VCaP (cell line): ENCODE measurements around the gene LIAS.
"Not testable (repeated sequence)": the region's sequence is repeated elsewhere in the genome, so short reads cannot be mapped to it uniquely, and the experiment has no call there.

Experiments
- H3K27ac ChIP-seq: fragments of 450-650 bp; 2 replicates; pipeline ENCODE4 v1.5.1; 2017
- TF ChIP-seq, protein P1 (sequence below): fragments of 450-650 bp; conservative IDR thresholded peaks from 2 replicates; pipeline ENCODE4 v1.5.1; 2017; ENCODE audit warnings: mild to moderate bottlenecking, moderate library complexity

LIAS gene

DNA sequence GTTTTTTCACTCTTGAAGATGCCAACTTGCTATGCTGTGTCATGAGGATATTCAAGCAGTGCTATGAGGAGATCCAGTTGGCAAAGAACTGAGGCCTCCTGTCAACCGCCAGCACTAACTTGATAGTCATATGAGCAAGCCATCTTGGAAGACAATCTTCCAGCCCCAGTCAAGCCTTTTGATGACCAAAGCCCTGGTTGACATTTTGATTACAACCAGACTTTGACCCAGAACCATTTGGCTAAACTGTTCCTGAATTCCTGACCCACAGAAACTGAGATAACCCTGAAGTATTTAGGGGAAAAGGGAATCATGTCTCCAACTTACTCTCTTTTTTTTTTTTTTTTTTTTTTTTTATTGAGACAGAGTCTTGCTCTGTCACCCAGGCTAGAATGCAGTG, 35.5 kb downstream of the LIAS start:
- TF ChIP-seq, protein P1, sequence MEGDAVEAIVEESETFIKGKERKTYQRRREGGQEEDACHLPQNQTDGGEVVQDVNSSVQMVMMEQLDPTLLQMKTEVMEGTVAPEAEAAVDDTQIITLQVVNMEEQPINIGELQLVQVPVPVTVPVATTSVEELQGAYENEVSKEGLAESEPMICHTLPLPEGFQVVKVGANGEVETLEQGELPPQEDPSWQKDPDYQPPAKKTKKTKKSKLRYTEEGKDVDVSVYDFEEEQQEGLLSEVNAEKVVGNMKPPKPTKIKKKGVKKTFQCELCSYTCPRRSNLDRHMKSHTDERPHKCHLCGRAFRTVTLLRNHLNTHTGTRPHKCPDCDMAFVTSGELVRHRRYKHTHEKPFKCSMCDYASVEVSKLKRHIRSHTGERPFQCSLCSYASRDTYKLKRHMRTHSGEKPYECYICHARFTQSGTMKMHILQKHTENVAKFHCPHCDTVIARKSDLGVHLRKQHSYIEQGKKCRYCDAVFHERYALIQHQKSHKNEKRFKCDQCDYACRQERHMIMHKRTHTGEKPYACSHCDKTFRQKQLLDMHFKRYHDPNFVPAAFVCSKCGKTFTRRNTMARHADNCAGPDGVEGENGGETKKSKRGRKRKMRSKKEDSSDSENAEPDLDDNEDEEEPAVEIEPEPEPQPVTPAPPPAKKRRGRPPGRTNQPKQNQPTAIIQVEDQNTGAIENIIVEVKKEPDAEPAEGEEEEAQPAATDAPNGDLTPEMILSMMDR: no peak
- H3K27ac ChIP-seq: no peak overlapping the region

DNA sequence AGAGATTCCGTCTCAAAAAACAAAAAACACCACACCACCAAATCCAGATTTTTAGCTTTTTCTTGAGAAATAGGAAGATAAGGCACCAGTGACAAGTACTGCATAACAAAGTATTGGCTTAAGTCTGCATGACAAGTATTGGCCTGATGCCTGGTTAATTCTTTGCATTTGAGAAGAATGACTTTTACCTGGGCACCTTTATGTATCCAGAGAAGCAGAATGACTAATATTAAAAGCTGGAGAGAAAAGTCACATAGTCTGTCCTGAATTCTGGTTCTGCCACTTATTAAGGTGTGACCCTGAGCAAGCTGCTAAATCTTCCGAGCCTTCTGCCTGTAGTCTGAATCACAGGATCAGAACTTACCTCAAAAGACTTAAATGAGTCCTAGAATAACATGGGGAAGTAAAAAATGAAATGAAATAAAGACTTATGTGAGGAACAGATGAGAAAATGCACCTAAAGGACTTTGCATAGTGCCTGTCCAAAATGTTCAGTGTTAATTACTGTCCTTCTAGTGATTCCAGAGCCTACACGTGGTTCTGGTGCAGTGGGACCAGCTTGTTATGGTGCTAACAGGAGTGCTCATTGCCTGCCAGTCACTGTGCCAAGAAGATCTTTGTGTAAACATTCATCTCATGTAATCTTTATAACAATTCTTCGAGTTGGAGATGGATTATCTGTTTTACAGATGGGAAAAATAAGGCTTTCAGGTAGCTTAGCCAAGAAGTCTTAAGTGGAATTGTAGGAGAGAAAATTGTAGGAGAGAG, 36.8 kb downstream of the LIAS start:
- TF ChIP-seq, protein P1: no peak
- peak overlapping the region; percentile 64 for H3K27ac ChIP-seq

DNA sequence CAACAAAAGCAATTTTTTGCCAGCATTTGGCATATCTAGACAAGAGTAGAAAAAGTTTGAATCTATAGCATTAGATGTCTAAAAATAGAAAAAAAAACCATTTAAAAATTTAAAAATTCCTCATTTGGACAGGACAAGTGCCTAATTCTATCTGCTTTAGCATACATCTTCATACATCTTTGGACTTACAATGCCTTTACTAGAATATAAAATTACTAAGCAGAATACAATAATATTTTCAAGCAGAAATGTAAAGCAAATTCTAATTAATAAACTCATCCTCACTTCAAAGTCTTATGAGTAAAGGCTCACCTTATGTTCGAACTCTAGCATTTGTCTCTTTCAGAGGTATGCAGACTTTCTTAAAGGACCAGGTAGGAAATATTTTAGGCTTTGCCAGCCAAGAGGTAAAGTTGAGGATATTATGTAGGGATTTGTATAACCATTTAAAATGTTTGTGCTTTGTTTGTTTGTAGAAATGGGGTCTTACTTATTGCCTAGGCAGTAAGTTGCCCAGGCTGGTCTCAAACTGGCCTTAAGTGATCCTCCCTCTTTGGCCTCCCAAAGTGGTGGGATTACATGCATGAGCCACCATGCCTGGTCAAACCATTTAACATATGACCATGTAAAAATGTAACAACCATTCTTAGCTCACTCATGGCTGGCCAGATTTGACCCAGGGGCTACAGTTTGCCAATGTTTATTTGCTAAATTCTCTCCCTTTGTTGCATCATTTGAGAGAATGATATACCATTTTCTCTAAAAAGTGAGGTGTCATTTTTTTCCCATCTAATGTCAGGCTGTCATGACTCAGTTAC, 39.3 kb downstream of the LIAS start:
- H3K27ac ChIP-seq: no peak overlapping the region
- TF ChIP-seq, protein P1: no peak

DNA sequence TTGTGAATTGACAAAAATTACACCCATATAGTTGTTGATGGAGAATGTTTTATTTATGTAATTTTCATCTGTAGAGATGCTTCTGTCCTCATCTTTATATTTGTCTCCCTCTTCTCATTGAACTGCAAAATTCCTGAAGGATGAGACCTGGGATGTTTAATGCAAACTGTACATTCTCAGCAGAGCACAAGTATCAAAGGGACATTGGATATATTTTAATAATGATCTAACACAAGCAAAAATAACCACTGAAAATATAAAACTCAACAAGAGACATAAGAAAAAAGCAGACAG, 39.8 kb downstream of the LIAS start:
- TF ChIP-seq, protein P1: no peak
- no peak overlapping the region for H3K27ac ChIP-seq

DNA sequence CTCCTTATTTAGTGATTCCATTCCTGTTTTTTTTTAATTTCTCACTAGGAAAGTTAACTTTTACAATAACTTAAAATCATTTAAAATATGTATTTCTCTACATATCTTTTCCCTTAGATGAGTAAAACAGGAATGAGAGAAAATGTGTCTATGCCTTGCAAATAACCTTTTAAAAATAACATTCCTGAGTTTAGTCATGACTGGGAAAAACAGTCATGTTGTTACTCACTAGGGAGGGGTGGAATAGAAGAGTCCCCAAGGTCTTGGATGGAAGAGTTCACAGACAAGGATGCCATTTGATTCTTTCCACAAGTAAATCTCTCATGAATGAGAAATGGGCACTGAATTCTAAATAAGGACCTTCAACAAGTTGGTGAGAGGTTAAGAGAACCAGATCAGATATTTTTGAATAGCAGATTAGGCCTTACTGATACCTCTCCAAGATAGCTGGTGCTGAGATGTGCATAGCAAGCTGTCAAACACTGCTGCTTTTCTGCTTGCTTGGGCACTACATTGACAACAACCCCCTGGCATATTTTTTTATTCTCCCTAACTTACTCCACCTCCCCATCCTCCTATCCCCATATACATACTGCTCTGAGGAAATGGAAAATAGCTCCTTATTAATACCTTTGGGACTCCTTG, 43.3 kb downstream of the LIAS start:
- H3K27ac ChIP-seq: no peak overlapping the region
- TF ChIP-seq, protein P1: no peak

DNA sequence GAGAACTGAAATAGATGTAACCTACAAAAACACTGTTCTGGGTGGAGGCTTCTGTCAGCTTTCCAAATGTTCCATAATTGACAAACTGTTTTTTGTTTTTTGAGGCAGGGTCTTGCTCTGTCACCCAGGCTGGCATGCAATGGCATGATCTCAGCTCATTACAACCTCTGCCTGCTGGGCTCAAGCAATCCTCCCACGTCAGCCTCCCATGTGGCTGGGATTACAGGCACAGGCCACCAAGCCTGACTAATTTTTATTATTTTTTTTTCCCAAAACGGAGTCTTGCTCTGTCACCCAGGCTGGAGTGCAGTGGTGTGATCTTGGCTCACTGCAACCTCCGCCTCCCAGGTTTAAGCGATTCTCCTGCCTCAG, 43.8 kb downstream of the LIAS start:
- not testable (repeated sequence) for H3K27ac ChIP-seq

DNA sequence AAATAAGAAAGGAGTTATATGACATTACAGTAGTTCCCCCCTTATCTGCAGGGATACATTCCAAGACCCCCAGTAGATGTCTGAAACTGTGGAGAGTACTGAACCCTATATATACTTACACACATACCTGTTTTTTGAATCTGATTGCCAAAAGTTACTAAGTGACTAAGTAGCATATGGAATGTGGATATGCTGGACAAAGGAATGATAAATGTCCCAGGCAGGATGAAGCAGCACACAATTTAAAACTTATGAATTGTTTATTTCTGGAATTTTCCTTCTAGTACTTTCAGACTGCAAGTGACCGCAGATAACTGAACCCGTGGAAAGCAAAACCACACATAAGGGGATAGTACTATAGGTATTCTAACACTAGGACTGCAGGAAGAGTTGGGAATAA, 45.7 kb downstream of the LIAS start:
- no peak overlapping the region for H3K27ac ChIP-seq
- TF ChIP-seq, protein P1: no peak
